Fibroblast of peridontal ligament (primary cell): ENCODE measurements around the gene PIGH.
A peak's percentile ranks its signal among the peaks of the same experiment; 100 is the strongest.
"Not testable (repeated sequence)": the region's sequence is repeated elsewhere in the genome, so short reads cannot be mapped to it uniquely, and the experiment has no call there.

ENCODE experiments used
- DNase-seq: peaks from one replicate; pipeline ENCODE4 v3.0.0-alpha.2; 2010; ENCODE audit errors: extremely low read depth

PIGH gene, protein sequence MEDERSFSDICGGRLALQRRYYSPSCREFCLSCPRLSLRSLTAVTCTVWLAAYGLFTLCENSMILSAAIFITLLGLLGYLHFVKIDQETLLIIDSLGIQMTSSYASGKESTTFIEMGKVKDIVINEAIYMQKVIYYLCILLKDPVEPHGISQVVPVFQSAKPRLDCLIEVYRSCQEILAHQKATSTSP

GRCh38 chr14:67599698-67600561 lies at the start of gene PIGH:
Gene PIGH (minus strand): TSS chr14:67600268. CDS start chr14:67600203, 65 bp downstream.
- peak; percentile 74 for DNase-seq

DNA sequence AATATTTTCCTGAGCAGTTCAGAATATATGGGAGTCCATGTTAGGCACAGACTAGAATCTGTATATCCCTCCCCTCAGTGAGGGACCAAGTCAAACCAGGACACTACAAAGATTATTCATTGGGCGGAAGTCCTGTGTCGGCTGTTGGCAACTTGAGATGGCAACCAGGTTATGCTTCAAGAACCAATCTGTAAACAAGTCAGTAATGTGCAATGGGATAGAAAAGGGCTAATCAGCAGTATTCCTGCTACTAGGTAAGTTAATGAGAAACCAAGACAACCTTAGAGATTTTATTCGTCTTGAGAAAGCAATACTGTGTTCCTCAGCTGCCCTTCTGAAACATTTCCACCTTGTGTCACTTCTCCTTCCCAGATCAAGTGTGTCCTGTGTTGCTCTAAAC lies 46.1 kb upstream of the PIGH start:
- DNase-seq, result no peak

DNA sequence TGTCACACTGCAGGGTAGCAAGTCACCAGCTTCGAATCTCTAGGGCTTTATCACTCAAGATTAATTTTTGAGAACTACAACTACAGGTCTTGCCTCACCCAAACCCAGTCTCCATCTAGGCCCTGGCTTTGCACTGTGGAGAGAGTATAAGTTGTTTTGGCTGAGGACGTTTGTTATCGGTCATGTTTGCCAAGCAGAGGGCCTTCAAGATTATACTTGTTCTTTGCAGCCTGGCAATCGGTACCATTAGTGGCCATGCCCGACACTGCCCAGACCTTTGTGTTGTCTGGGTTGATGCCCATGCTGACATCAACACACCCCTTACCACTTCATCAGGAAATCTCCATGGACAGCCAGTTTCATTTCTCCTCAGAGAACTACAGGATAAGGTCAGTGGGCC lies 45.3 kb upstream of the PIGH start:
- no peak for DNase-seq

DNA sequence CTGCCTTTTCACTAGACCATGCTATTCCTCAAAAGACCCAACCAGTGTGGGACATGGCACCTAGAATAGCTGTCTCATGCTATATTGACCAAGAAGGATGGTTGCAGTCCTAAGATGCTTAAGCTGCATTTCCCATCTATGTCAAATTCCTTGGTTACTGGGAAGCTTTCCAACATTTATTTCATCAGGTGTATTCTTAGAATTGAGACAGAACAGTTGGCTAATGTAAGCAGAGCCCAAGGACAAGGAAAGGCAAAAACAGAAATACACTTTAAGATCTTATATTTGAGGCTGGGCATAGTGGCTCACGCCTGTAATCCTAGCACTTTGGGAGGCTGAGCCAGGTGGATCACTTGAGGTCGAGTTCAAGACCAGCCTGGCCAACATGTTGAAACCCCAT lies 44.4 kb upstream of the PIGH start:
- DNase-seq, result no peak

GRCh38 chr14:67643713-67644112 lies 43.6 kb upstream of the PIGH start:
- DNase-seq, result no peak

GRCh38 chr14:67641902-67642749 lies 42.1 kb upstream of the PIGH start:
- no peak for DNase-seq

DNA sequence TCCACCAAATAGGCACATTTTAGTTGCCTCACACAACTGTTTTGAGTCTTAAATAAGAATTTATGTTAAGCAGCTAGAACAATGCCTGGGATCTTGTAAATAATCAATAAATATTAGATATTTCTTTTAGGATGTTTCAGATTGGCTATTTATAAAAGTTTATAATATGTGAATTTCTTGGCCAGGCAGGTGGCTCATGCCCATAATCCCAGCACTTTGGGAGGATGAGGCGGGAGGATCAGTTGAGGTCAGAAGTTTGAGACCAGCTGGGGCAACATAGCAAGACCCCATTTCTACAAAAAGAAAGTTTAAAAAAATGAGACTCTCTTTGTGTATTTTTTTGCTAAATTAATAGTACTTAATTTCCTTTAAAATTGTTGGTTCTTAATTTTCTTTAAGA lies 41.4 kb upstream of the PIGH start:
- no peak for DNase-seq

- no peak for DNase-seq
Observed at GRCh38 chr14:67638642-67639041, 38.6 kb upstream of the PIGH start.

- no peak for DNase-seq
Observed at GRCh38 chr14:67636361-67636919, 36.4 kb upstream of the PIGH start.

DNA sequence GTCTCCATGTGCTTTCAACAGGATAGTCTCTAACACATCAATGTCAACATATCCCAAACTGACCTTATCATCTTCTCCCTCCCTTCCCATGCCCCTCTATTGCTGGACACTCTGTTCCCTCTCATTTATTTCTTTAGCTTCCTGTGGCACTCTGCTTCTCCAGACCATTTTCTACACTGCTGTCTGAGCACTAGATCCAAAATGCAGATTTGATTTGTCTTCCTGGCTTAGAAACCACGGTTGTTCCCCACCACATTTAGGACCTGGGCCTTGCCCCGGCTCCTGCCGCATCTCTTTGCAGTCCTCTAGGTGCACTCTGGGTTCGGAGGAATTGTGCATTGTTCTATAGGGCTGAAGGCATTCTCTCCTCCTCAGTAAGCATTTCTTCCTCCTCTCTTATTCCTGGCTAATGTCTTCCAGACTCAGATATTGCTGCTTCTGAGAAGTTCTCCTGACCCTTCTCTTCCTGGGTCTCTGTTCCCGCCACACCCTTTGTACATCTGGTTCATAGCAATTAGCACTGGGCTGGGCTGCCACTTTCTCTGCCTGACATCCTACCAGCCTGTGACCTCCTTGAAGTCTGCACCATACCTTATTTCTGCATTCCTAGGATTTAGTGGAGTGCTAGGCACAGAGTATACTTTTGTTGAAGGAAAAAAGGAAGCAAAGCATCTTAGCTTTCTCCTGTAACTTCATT lies 33.5 kb upstream of the PIGH start:
- no peak for DNase-seq

GRCh38 chr14:67630938-67631337 lies 30.9 kb upstream of the PIGH start:
- DNase-seq, result no peak

DNA sequence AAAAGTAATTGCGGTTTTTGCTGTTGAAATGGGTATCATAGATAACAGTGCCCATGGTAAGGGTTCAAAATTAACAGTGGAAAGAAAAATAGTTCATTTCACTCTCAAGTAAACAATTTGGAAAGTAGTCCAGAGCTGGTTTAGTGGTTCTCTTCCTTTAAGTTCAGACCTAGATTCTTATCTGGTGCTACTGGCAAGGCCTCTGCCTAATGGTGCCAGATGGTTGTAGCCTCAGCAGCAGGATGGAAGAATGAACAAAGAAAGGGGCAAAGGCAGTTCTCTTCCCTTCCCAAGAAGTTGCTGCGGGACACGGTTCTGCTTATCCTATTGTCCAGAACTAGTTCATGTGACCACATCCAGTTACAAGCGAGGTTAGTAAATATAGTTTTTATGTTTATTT lies 30.1 kb upstream of the PIGH start:
- no peak for DNase-seq

DNA sequence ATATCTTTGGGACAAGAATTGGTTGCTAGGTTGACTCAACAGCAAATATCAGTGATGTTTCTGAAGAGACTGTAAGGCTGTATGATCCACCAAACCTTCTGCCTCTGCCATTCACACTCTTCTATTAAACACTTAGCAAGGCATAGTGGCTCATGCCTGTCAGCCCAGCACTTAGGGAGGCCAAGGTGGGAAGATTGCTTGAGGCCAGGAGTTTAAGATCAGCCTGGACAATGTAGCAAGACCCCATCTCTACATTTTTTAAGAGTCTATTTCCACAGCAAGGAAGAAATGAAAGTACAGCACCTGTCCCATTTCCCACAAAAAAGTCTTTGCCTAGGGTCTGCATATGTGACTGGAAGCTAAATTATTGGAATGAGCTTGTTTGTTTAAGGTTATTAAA lies 27.5 kb upstream of the PIGH start:
- no peak for DNase-seq

GRCh38 chr14:67626131-67626530 lies 26.1 kb upstream of the PIGH start:
- not testable (repeated sequence) for DNase-seq

- peak; percentile 56 for DNase-seq
Observed at GRCh38 chr14:67623114-67623513, 23.0 kb upstream of the PIGH start.

GRCh38 chr14:67622675-67623074 lies 22.6 kb upstream of the PIGH start:
- peak; percentile 68 for DNase-seq

DNA sequence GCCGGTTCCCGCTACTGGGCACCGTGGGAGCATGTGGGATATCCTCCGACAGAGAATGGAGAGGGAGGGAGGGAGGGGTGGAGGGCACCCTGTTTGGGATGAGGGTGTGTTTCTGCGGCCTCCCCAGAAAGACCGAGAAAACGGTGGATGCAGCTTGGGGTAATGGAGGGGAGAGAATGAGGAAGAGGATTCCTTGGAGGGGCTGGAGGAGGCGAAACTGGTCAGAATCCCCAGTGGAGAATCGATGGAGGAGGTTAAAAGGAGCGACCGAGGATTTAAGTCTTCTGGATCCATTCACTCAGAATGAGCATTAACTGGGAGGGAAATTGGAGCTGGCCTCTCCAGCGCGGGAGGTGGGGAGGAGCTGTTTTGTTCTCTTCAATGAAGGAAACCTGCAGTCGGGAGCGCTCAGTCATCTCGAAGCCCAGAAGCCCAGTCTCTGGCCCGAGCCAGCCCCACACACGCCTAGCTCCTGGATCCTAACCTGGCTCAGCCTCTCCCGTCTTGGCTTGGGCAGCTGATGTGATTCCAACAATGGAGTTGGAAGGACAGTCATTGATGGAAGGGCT lies 20.2 kb upstream of the PIGH start:
- no peak for DNase-seq

DNA sequence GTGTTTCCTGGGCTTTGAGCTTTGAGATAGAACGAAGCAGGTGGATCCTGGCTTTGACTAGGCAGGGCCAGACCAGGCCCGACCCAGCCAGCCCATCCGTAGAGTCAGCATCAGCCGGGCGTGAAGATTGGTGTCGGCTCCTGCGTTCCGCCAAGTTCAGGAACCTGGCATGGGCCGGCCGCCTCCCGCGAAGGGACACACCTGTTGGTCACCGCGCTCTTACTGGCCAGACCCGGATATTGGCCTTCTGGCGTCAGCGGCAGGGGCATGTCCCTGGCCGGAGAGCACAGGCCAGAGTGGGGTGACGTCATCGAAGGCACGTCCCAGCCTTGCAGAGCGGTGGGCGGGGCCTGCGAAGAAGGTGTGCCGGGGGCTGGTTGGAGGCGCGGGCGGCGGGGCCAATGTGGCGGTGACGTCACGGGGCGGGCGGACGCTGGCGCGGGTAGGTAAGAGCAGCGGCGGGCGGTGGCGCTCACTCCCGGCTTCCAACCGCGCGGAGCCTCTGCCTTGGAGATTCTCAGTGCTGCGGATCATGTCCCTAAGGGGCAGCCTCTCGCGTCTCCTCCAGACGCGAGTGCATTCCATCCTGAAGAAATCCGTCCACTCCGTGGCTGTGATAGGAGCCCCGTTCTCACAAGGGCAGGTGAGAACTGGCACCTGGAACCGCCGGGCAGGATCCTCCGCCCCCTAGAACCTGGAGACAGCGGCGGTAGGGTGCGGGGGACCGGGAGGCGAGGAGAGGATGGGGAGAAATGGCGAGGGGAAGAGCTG lies 19.6 kb upstream of the PIGH start, which contains the start of gene ARG2:
TSS of gene ARG2 (plus strand) at position 475 of the 771 bp plus-strand sequence. CDS start at position 533, 58 bp downstream.
- DNase-seq, result peak; percentile 78

GRCh38 chr14:67618617-67619063 lies 18.6 kb upstream of the PIGH start:
- peak; percentile 90 for DNase-seq

DNA sequence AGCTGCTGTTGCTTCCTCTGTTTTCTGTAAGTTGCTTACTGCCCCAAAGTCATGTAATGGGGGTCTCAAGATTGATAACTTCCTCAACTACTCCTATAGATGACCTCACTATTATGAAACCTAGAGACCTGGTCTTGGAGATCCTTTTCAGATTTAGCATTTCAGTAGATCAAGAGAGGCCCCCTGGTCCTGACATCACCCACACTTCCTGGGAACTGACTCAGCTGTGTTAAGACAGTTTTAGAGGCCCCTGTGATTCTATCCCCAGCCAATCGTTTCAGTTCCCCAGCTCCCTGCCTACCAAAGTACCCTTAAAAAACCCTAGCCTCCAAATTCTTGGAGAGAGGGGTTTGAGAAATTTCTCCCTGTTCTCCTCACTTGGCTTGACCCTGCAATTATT lies 10.4 kb upstream of the PIGH start:
- no peak for DNase-seq
